Stimulated activated CD4-positive, alpha-beta T cell treated with anti-CD3 and anti-CD28 coated beads, Interleukin-15, amount 100 ng/mL, for 1 hour (primary cell): ENCODE data around the gene KCNG1.
"Not testable (repeated sequence)": the region's sequence is repeated elsewhere in the genome, so short reads cannot be mapped to it uniquely, and the experiment has no call there.

ENCODE experiments used
- DNase-seq, 2 donors: peaks; one replicate each; pipeline ENCODE4 v3.0.0-alpha.2; 2020; ENCODE audit warnings: low read depth in 1 of 2, low spot score in 1 of 2

The KCNG1 gene

GRCh38 chr20:51022803-51023616 is at the start of gene KCNG1:
Gene KCNG1 (minus strand): TSS chr20:51023107. CDS start chr20:51010338, 12,769 bp downstream.
- peak in 1 of 2 donors; percentile 37 for DNase-seq

GRCh38 chr20:51070621-51071020 is 47.7 kb upstream of the KCNG1 start:
- no peak for DNase-seq

GRCh38 chr20:51067792-51068191 is 44.9 kb upstream of the KCNG1 start:
- DNase-seq = no peak

GRCh38 chr20:51065615-51066014 is 42.7 kb upstream of the KCNG1 start:
- DNase-seq = no peak

- DNase-seq = no peak
Measured at GRCh38 chr20:51064137-51064536, 41.2 kb upstream of the KCNG1 start.

- peak in 1 of 2 donors; percentile 1 for DNase-seq
Measured at GRCh38 chr20:51062065-51062464, 39.2 kb upstream of the KCNG1 start.

GRCh38 chr20:51061418-51062045 is 38.6 kb upstream of the KCNG1 start:
- no peak for DNase-seq

- no peak for DNase-seq
Measured at GRCh38 chr20:51060301-51060700, 37.4 kb upstream of the KCNG1 start.

- no peak for DNase-seq
Measured at GRCh38 chr20:51059862-51060261, 37.0 kb upstream of the KCNG1 start.

GRCh38 chr20:51058017-51058416 is 35.1 kb upstream of the KCNG1 start:
- no peak for DNase-seq

GRCh38 chr20:51054233-51054632 is 31.3 kb upstream of the KCNG1 start:
- no peak for DNase-seq

GRCh38 chr20:51050531-51051075 is 27.7 kb upstream of the KCNG1 start:
- no peak for DNase-seq

- no peak for DNase-seq
Measured at GRCh38 chr20:51046021-51046985, 23.4 kb upstream of the KCNG1 start.

GRCh38 chr20:51045492-51045891 is 22.6 kb upstream of the KCNG1 start:
- not testable (repeated sequence) for DNase-seq

GRCh38 chr20:51044796-51045195 is 21.9 kb upstream of the KCNG1 start:
- no peak for DNase-seq

- no peak for DNase-seq
Measured at GRCh38 chr20:51043811-51044210, 20.9 kb upstream of the KCNG1 start.

GRCh38 chr20:51042657-51043247 is 19.8 kb upstream of the KCNG1 start:
- DNase-seq = no peak

- DNase-seq = no peak
Measured at GRCh38 chr20:51042064-51042463, 19.2 kb upstream of the KCNG1 start.

- no peak for DNase-seq
Measured at GRCh38 chr20:51037532-51038115, 14.7 kb upstream of the KCNG1 start.

- DNase-seq = no peak
Measured at GRCh38 chr20:51036827-51037531, 14.1 kb upstream of the KCNG1 start.
